ENCODE data around the gene PSG2.

GRCh38 chr19:43101950-43102349 is 19.4 kb upstream of the PSG2 start:
- no peak for TF ChIP-seq POLR2A (IDR thresholded peaks at IDR 0.05; ENCODE audit: low read depth, low read length)
- TF ChIP-seq CTCF (IDR thresholded peaks at IDR 0.05; ENCODE audit: extremely low read depth in 1 of 2, insufficient read depth in 1 of 2, low read depth in 1 of 2, low read length in 2 of 2): no peak
